Measurements from ENCODE around the gene BPGM.

Gene BPGM

GRCh38 chr7:134646425-134647305, at the start of gene BPGM:
Gene BPGM (plus strand): TSS chr7:134646853. CDS start chr7:134661508, 14,655 bp downstream.
- TF ChIP-seq GATA2 (IDR thresholded peaks at IDR 0.05; ENCODE audit: low read depth, low read length) (no peak; the same call in 1 of the 2 replicates), GATA3 (IDR thresholded peaks at IDR 0.05; ENCODE audit: low read depth, low read length) (no peak)

GRCh38 chr7:134599371-134599770, 47.3 kb upstream of the BPGM start:
- TF ChIP-seq GATA3 (IDR thresholded peaks at IDR 0.05; ENCODE audit: low read depth, low read length), result no peak

GRCh38 chr7:134601459-134601858, 45.2 kb upstream of the BPGM start:
- TF ChIP-seq GATA3 (IDR thresholded peaks at IDR 0.05; ENCODE audit: low read depth, low read length) (no peak), GATA2 (IDR thresholded peaks at IDR 0.05; ENCODE audit: low read depth, low read length) (no peak)

- TF ChIP-seq GATA2 (IDR thresholded peaks at IDR 0.05; ENCODE audit: low read depth, low read length), result no peak
- no peak for TF ChIP-seq GATA3 (IDR thresholded peaks at IDR 0.05; ENCODE audit: low read depth, low read length)
Observed at GRCh38 chr7:134602881-134603451, 43.7 kb upstream of the BPGM start.

- TF ChIP-seq GATA2 (IDR thresholded peaks at IDR 0.05; ENCODE audit: low read depth, low read length) (no peak), GATA3 (IDR thresholded peaks at IDR 0.05; ENCODE audit: low read depth, low read length) (no peak)
Observed at GRCh38 chr7:134605978-134606923, 40.4 kb upstream of the BPGM start.

GRCh38 chr7:134611611-134612151, 35.0 kb upstream of the BPGM start:
- TF ChIP-seq GATA3 (IDR thresholded peaks at IDR 0.05; ENCODE audit: low read depth, low read length), result no peak
- no peak for TF ChIP-seq GATA2 (IDR thresholded peaks at IDR 0.05; ENCODE audit: low read depth, low read length)

- TF ChIP-seq GATA2 (IDR thresholded peaks at IDR 0.05; ENCODE audit: low read depth, low read length), result no peak
- no peak for TF ChIP-seq GATA3 (IDR thresholded peaks at IDR 0.05; ENCODE audit: low read depth, low read length)
Observed at GRCh38 chr7:134612197-134612596, 34.5 kb upstream of the BPGM start.

- TF ChIP-seq GATA2 (IDR thresholded peaks at IDR 0.05; ENCODE audit: low read depth, low read length) (no peak), GATA3 (IDR thresholded peaks at IDR 0.05; ENCODE audit: low read depth, low read length) (no peak)
Observed at GRCh38 chr7:134613623-134614347, 32.9 kb upstream of the BPGM start.

GRCh38 chr7:134616611-134617010, 30.0 kb upstream of the BPGM start:
- TF ChIP-seq GATA3 (IDR thresholded peaks at IDR 0.05; ENCODE audit: low read depth, low read length) (no peak), GATA2 (IDR thresholded peaks at IDR 0.05; ENCODE audit: low read depth, low read length) (no peak)

- TF ChIP-seq GATA3 (IDR thresholded peaks at IDR 0.05; ENCODE audit: low read depth, low read length) (no peak), GATA2 (IDR thresholded peaks at IDR 0.05; ENCODE audit: low read depth, low read length) (no peak)
Observed at GRCh38 chr7:134618756-134619530, 27.7 kb upstream of the BPGM start.

GRCh38 chr7:134619627-134620331, 26.9 kb upstream of the BPGM start:
- no peak for TF ChIP-seq GATA3 (IDR thresholded peaks at IDR 0.05; ENCODE audit: low read depth, low read length)
- TF ChIP-seq GATA2 (IDR thresholded peaks at IDR 0.05; ENCODE audit: low read depth, low read length), result no peak
